ENCODE results near the gene RAPGEF2. TPM values are rescaled to one million over a fixed set of nuclear protein-coding genes. Genes with fewer than 3 reads are reported as not detected.

RAPGEF2 gene
- total RNA-seq, 1 experiment from 2014 or later: 26.3 TPM

GRCh38 chr4:159209249-159209648, 106.4 kb downstream of the RAPGEF2 start:
- TF ChIP-seq CTCF (IDR thresholded peaks at IDR 0.05; ENCODE audit: unreplicated experiment): no peak
- no TSS peak for BruUV-seq (replicated peaks)
- Mint-ChIP-seq H3K9me3 (ENCODE audit: unreplicated experiment) (no peaks in the 10 kb centered on the region), H3K4me3 (ENCODE audit: unreplicated experiment) (no peak overlapping the region), H3K36me3 (ENCODE audit: insufficient read depth, unreplicated experiment) (peaks cover 6% of the 10 kb centered on the region), H3K27me3 (ENCODE audit: insufficient read depth, unreplicated experiment) (no peaks in the 10 kb centered on the region), H3K27ac (ENCODE audit: low read depth, unreplicated experiment) (no peak overlapping the region), H3K4me1 (ENCODE audit: insufficient read depth, unreplicated experiment) (peaks cover 7% of the 10 kb centered on the region)
- intact Hi-C loops (cut with micrococcal nuclease): no loop called here
- CTCF ChIA-PET: interaction anchor here (0.9 kb wide), 1 partner anchor 107 kb away, joined by 3 read pairs; no protein-coding TSS in a partner anchor
- POLR2A ChIA-PET: no interaction called here
- DNase-seq (ENCODE audit: unreplicated experiment): no peak

GRCh38 chr4:159210975-159211374, 108.1 kb downstream of the RAPGEF2 start:
- Mint-ChIP-seq H3K4me1 (ENCODE audit: insufficient read depth, unreplicated experiment) (peaks cover 7% of the 10 kb centered on the region), H3K36me3 (ENCODE audit: insufficient read depth, unreplicated experiment) (no peaks in the 10 kb centered on the region), H3K27ac (ENCODE audit: low read depth, unreplicated experiment) (no peak overlapping the region), H3K27me3 (ENCODE audit: insufficient read depth, unreplicated experiment) (no peaks in the 10 kb centered on the region), H3K4me3 (ENCODE audit: unreplicated experiment) (no peak overlapping the region), H3K9me3 (ENCODE audit: unreplicated experiment) (no peaks in the 10 kb centered on the region)
- CTCF ChIA-PET: interaction anchor here (0.9 to 2.2 kb wide), 2 partner anchors 8 to 362 kb away, joined by 4 to 5 read pairs; no protein-coding TSS in a partner anchor
- POLR2A ChIA-PET: no interaction called here
- no peak for TF ChIP-seq CTCF (IDR thresholded peaks at IDR 0.05; ENCODE audit: unreplicated experiment)
- intact Hi-C loops (cut with micrococcal nuclease): no loop called here
- no TSS peak for BruUV-seq (replicated peaks)
- DNase-seq (ENCODE audit: unreplicated experiment): no peak

- Mint-ChIP-seq H3K27me3 (ENCODE audit: insufficient read depth, unreplicated experiment) (no peaks in the 10 kb centered on the region), H3K36me3 (ENCODE audit: insufficient read depth, unreplicated experiment) (no peaks in the 10 kb centered on the region), H3K4me1 (ENCODE audit: insufficient read depth, unreplicated experiment) (no peaks in the 10 kb centered on the region), H3K4me3 (ENCODE audit: unreplicated experiment) (no peak overlapping the region), H3K27ac (ENCODE audit: low read depth, unreplicated experiment) (no peak overlapping the region), H3K9me3 (ENCODE audit: unreplicated experiment) (no peaks in the 10 kb centered on the region)
- intact Hi-C loops (cut with micrococcal nuclease): no loop called here
- DNase-seq (ENCODE audit: unreplicated experiment): no peak
- BruUV-seq (replicated peaks): no TSS peak
- no peak for TF ChIP-seq CTCF (IDR thresholded peaks at IDR 0.05; ENCODE audit: unreplicated experiment)
- ChIA-PET POLR2A (interaction anchor here (0.6 to 1.1 kb wide), 2 partner anchors 10 to 40 kb away, joined by 3 to 5 read pairs; no protein-coding TSS in a partner anchor), CTCF (interaction anchor here (1.2 to 2.2 kb wide), 2 partner anchors 9 to 10 kb away, joined by 5 to 8 read pairs; no protein-coding TSS in a partner anchor)
Measured at GRCh38 chr4:159212675-159213293, 109.9 kb downstream of the RAPGEF2 start.

- Mint-ChIP-seq H3K36me3 (ENCODE audit: insufficient read depth, unreplicated experiment) (no peaks in the 10 kb centered on the region), H3K27me3 (ENCODE audit: insufficient read depth, unreplicated experiment) (no peaks in the 10 kb centered on the region), H3K4me3 (ENCODE audit: unreplicated experiment) (no peak overlapping the region), H3K9me3 (ENCODE audit: unreplicated experiment) (no peaks in the 10 kb centered on the region), H3K27ac (ENCODE audit: low read depth, unreplicated experiment) (no peak overlapping the region), H3K4me1 (ENCODE audit: insufficient read depth, unreplicated experiment) (no peaks in the 10 kb centered on the region)
- TF ChIP-seq CTCF (IDR thresholded peaks at IDR 0.05; ENCODE audit: unreplicated experiment): no peak
- BruUV-seq (replicated peaks): no TSS peak
- ChIA-PET POLR2A (interaction anchor here (0.6 to 0.9 kb wide), 2 partner anchors 10 to 67 kb away, joined by 4 read pairs; no protein-coding TSS in a partner anchor), CTCF (interaction anchor here (1.7 to 2.2 kb wide), 2 partner anchors 14 to 365 kb away, joined by 5 to 13 read pairs; no protein-coding TSS in a partner anchor)
- DNase-seq (ENCODE audit: unreplicated experiment): no peak
- intact Hi-C loops (cut with micrococcal nuclease): no loop called here
Measured at GRCh38 chr4:159216834-159217233, 114.0 kb downstream of the RAPGEF2 start.

All from MCF 10A (cell line).